NT2/D1 (cell line): ENCODE results near the gene RAD9A.
A peak's percentile ranks its signal among the peaks of the same experiment; 100 is the strongest.

Source experiments
- DNase-seq: peaks from one replicate; pipeline ENCODE4 v3.0.0-alpha.2; 2011; ENCODE audit warnings: low read depth, low spot score
- H3K27me3 ChIP-seq: 2 replicates; pipeline ENCODE4 v1.6.0; 2011; ENCODE audit warnings: mild to moderate bottlenecking; ENCODE audit not compliant: insufficient read length, insufficient read depth
- H3K36me3 ChIP-seq: 2 replicates; pipeline ENCODE4 v1.6.1; 2011; ENCODE audit warnings: mild to moderate bottlenecking, low read length, mixed read lengths; ENCODE audit not compliant: insufficient read depth, insufficient read length
- H3K4me1 ChIP-seq: 2 replicates; pipeline ENCODE4 v1.5.1; 2011; ENCODE audit not compliant: insufficient read depth, insufficient read length
- H3K4me3 ChIP-seq: 2 replicates; pipeline ENCODE4 v1.5.1; 2011; ENCODE audit warnings: low read depth; ENCODE audit not compliant: insufficient read length
- H3K9ac ChIP-seq: 2 replicates; pipeline ENCODE4 v1.6.0; 2011; ENCODE audit warnings: low read depth; ENCODE audit not compliant: insufficient read length
- H3K9me3 ChIP-seq: 2 replicates; pipeline ENCODE4 v1.5.1; 2011; ENCODE audit warnings: mild to moderate bottlenecking, low read length; ENCODE audit not compliant: insufficient read depth
- SUZ12 ChIP-seq: IDR thresholded peaks from 2 replicates; pipeline ENCODE4 v1.6.1; 2011; ENCODE audit not compliant: insufficient read length, insufficient read depth; ENCODE audit errors: extremely low read depth
- YY1 ChIP-seq: IDR thresholded peaks from 2 replicates; pipeline ENCODE4 v1.6.1; 2011; ENCODE audit not compliant: insufficient read length, insufficient read depth
- ZNF274 ChIP-seq: IDR thresholded peaks from 2 replicates; pipeline ENCODE4 v1.6.1; 2011; ENCODE audit warnings: mild to moderate bottlenecking, low read depth, low read length

Gene RAD9A

GRCh38 chr11:67391304-67392182 lies at the start of gene RAD9A:
RAD9A (plus strand) TSS chr11:67391986; CDS start chr11:67392045, 59 bp downstream.
- H3K4me1 ChIP-seq = peaks cover 26% of the 10 kb centered on the region

DNA sequence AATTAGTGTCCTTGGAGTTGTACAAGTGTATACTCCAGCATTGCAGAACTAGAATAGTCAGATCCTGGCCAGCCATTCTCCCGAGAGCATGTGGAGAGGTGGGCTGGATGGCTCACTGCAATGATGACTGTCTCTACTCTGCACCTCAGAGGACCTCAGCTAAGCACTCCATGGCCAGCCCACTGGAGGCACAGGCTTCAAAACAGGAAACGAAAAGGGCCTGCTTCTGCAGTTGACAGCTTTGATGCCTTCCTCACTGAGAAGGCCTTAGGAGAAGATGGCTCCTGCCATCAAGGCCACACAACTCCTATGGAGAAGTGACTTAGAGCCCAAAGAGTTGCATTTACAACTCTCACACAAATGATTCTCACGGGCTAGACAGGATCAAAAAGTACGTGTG lies 47.5 kb upstream of the RAD9A start:
- H3K27me3 ChIP-seq = no peaks in the 10 kb centered on the region
- H3K9ac ChIP-seq = no peak overlapping the region
- H3K9me3 ChIP-seq = no peaks in the 10 kb centered on the region
- no peaks in the 10 kb centered on the region for H3K36me3 ChIP-seq
- TF ChIP-seq YY1 (no peak), SUZ12 (no peak), ZNF274 (no peak)
- no peak for DNase-seq
- H3K4me3 ChIP-seq = no peak overlapping the region
- H3K4me1 ChIP-seq = peaks cover 3% of the 10 kb centered on the region

More at GRCh38 chr11:67391304-67392182, at the start of gene RAD9A:
- Histone ChIP-seq H3K9me3 (no peaks in the 10 kb centered on the region), H3K9ac (peak within 1 kb of the TSS; percentile 97), H3K36me3 (peaks cover 39% of the 10 kb centered on the region), H3K4me3 (peak within 1 kb of the TSS; percentile 90), H3K27me3 (peaks cover 7% of the 10 kb centered on the region)
- peak; percentile 97 for DNase-seq
- no peak for TF ChIP-seq YY1
- no peak for TF ChIP-seq ZNF274
- no peak for TF ChIP-seq SUZ12

GRCh38 chr11:67345247-67345919 lies 46.4 kb upstream of the RAD9A start:
- no peak for DNase-seq
- H3K4me3 ChIP-seq = no peak overlapping the region
- H3K4me1 ChIP-seq = peaks cover 3% of the 10 kb centered on the region
- H3K9ac ChIP-seq = no peak overlapping the region
- TF ChIP-seq ZNF274 (no peak), SUZ12 (no peak), YY1 (no peak)
- H3K36me3 ChIP-seq = no peaks in the 10 kb centered on the region
- no peaks in the 10 kb centered on the region for H3K27me3 ChIP-seq
- H3K9me3 ChIP-seq = no peaks in the 10 kb centered on the region

- Histone ChIP-seq H3K27me3 (no peaks in the 10 kb centered on the region), H3K4me1 (peaks cover 3% of the 10 kb centered on the region), H3K4me3 (no peak overlapping the region), H3K9ac (no peak overlapping the region), H3K9me3 (no peaks in the 10 kb centered on the region), H3K36me3 (no peaks in the 10 kb centered on the region)
- no peak for DNase-seq
- TF ChIP-seq SUZ12 (no peak), ZNF274 (no peak), YY1 (no peak)
Measured at GRCh38 chr11:67345920-67346819, 45.6 kb upstream of the RAD9A start.

- Histone ChIP-seq H3K36me3 (no peaks in the 10 kb centered on the region), H3K4me1 (peaks cover 13% of the 10 kb centered on the region), H3K4me3 (no peak overlapping the region), H3K27me3 (no peaks in the 10 kb centered on the region), H3K9ac (no peak overlapping the region), H3K9me3 (no peaks in the 10 kb centered on the region)
- TF ChIP-seq YY1 (no peak), SUZ12 (no peak), ZNF274 (no peak)
- no peak for DNase-seq
Measured at GRCh38 chr11:67347964-67348749, 43.6 kb upstream of the RAD9A start.

- no peak for DNase-seq
- H3K36me3 ChIP-seq = no peaks in the 10 kb centered on the region
- no peak overlapping the region for H3K9ac ChIP-seq
- H3K4me3 ChIP-seq = no peak overlapping the region
- TF ChIP-seq ZNF274 = no peak
- TF ChIP-seq SUZ12 = no peak
- TF ChIP-seq YY1 = no peak
- H3K27me3 ChIP-seq = no peaks in the 10 kb centered on the region
- peaks cover 14% of the 10 kb centered on the region for H3K4me1 ChIP-seq
- no peaks in the 10 kb centered on the region for H3K9me3 ChIP-seq
Measured at GRCh38 chr11:67349036-67349435, 42.8 kb upstream of the RAD9A start.
